Ectodermal cell (in vitro differentiated cells): Measurements from ENCODE around the gene CLN6.
"Not testable (repeated sequence)": the region's sequence is repeated elsewhere in the genome, so short reads cannot be mapped to it uniquely, and the experiment has no call there.

Experiments
- H3K27ac ChIP-seq: 2 replicates; pipeline ENCODE4 v1.7.0; 2013; ENCODE audit warnings: mild to moderate bottlenecking, low read depth, low read length; ENCODE audit not compliant: insufficient read depth, poor library complexity, severe bottlenecking
- H3K27me3 ChIP-seq: 2 replicates; pipeline ENCODE4 v1.7.0; 2013; ENCODE audit warnings: mild to moderate bottlenecking, low read length; ENCODE audit not compliant: insufficient read depth, control insufficient read depth, poor library complexity, severe bottlenecking
- H3K36me3 ChIP-seq: one replicate; pipeline ENCODE4 v1.7.0; 2013; ENCODE audit warnings: low read length; ENCODE audit not compliant: control insufficient read depth, insufficient read depth
- H3K4me1 ChIP-seq: one replicate; pipeline ENCODE4 v1.7.0; 2013; ENCODE audit warnings: low read length; ENCODE audit not compliant: control insufficient read depth, insufficient read depth
- H3K4me3 ChIP-seq: 2 replicates; pipeline ENCODE4 v1.7.0; 2013; ENCODE audit warnings: low read depth, low read length, control low read depth; ENCODE audit not compliant: insufficient read depth
- H3K9me3 ChIP-seq: 2 replicates; pipeline ENCODE4 v1.7.0; 2013; ENCODE audit warnings: mild to moderate bottlenecking, low read length, moderate library complexity; ENCODE audit not compliant: control insufficient read depth
- WGBS, 2 experiments: methylation state at CpG; one replicate each; pipeline ENCODE4 v1.1.7; 2013; ENCODE audit warnings: missing lambda C conversion rate in 2 of 2; 5-methylcytosine and 5-hydroxymethylcytosine counted together

The CLN6 gene

DNA sequence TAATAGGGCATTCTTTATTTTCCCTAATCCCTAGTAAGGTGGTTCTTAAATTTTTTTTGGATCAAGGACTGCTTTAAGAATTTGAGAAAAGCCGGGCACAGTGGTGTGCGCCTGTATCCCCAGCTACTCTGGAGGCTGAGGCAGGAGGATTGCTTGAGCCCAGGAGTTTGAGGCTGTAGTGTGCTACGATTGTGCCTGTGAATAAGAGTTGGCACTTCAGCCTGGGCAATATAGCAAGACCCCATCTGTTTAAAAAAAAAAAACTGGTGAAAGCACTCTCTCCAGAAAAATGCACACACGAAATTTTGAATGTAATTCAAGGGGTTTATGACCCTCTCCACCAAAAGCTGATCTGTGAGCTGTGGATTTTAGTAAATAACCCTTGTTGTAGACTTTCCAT, 56.4 kb downstream of the CLN6 start:
- Histone ChIP-seq H3K27ac (no peak overlapping the region), H3K36me3 (peaks cover 4% of the 10 kb centered on the region), H3K4me1 (no peaks in the 10 kb centered on the region), H3K27me3 (no peaks in the 10 kb centered on the region), H3K9me3 (no peaks in the 10 kb centered on the region), H3K4me3 (no peak overlapping the region)
- 92 to 97% methylated on average over 4 of the region's 4 CpGs for WGBS, 2 experiments

DNA sequence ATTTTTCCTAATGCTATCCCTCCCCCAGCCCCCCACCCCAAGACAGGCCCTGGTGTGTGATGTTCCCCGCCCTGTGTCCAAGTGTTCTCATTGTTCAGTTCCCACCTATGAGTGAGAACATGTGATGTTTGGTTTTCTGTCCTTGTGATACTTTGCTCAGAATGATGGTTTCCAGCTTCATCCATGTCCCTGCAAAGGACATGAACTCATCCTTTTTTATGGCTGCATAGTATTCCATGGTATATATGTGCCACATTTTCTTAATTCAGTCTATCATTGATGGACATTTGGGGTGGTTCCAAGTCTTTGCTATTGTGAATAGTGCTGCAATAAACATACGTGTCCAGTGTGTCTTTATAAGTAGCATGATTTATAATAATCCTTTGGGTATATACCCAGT, 57.5 kb downstream of the CLN6 start:
- not testable (repeated sequence) for H3K4me1 ChIP-seq, H3K27ac ChIP-seq, H3K27me3 ChIP-seq, H3K9me3 ChIP-seq, H3K36me3 ChIP-seq, H3K4me3 ChIP-seq
- WGBS, 2 experiments: 92 to 97% methylated on average over 2 of the region's 2 CpGs

DNA sequence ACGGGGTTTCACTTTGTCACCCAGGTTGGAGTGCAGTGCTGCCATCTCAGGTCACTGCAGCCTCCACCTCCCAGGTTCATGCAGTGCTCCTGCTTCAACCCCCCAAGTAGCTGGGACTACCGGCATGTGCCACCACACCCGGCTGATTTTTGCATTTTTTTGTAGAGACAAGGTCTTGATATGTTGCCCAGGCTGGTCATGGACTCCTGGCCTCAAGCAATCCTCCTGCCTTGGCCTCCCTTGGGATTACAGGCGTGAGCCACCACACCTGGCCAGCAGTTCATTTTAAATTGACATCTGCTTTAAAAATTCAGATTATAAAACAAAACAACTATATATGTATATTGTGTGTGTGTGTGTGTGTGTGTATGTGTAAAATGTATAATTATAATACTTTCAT, 62.7 kb downstream of the CLN6 start:
- WGBS, 2 experiments: 90 to 94% methylated on average over 4 of the region's 4 CpGs
- H3K27ac ChIP-seq: no peak overlapping the region
- H3K4me1 ChIP-seq: no peaks in the 10 kb centered on the region
- H3K27me3 ChIP-seq: no peaks in the 10 kb centered on the region
- no peaks in the 10 kb centered on the region for H3K9me3 ChIP-seq
- no peak overlapping the region for H3K4me3 ChIP-seq
- peaks cover 9% of the 10 kb centered on the region for H3K36me3 ChIP-seq

DNA sequence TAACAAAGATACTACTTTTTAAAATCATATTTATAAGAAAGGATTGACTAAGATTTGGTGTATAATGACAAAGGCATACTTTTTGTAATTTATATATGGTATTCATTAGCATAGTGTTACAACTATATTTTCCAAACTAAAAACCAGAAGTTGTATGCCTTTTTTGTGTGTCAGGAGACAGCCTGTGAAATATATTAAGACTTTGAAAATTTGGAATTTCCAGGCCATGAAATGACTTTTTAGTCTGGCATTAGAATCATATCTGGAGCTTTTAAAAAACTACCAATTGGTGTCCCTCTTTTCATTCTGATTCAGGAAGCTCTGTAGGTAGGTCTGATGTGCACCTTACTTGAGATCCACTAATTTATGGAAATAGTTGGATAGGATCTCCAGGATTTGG, 66.3 kb downstream of the CLN6 start:
- H3K27me3 ChIP-seq: no peaks in the 10 kb centered on the region
- no peaks in the 10 kb centered on the region for H3K4me1 ChIP-seq
- H3K4me3 ChIP-seq: no peak overlapping the region
- peaks cover 17% of the 10 kb centered on the region for H3K36me3 ChIP-seq
- no peaks in the 10 kb centered on the region for H3K9me3 ChIP-seq
- no peak overlapping the region for H3K27ac ChIP-seq

DNA sequence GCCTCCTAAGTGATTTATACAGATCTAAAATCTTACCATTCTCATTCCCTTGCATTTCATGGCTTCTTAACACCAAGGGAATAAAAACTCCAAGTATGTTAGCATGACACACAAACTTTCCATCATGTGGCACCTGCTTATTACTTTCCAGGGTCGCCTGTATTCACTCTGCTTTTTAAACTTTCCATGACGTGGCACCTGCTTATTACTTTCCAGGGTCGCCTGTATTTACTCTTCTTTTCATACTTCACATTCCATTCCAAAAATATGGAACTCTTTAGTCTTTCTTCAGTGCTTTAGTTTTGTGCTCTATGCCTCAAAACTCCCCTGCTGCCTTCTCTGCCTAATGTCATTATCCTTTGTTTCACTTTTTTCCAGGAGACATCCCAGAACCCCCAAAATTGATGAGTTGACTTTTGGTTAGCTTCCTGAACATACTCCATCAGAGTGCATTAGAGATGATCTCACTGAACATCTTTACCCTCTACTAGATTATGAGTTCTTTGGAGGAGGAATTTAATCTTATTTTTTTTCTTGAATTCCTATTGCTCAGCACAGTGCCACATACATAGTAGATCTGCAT, 71.4 kb downstream of the CLN6 start:
- Histone ChIP-seq H3K4me3 (no peak overlapping the region), H3K9me3 (no peaks in the 10 kb centered on the region), H3K27me3 (no peaks in the 10 kb centered on the region), H3K4me1 (no peaks in the 10 kb centered on the region), H3K36me3 (peaks cover 17% of the 10 kb centered on the region), H3K27ac (no peak overlapping the region)
- WGBS, 2 experiments: 89 to 90% methylated on average over 3 of the region's 3 CpGs

DNA sequence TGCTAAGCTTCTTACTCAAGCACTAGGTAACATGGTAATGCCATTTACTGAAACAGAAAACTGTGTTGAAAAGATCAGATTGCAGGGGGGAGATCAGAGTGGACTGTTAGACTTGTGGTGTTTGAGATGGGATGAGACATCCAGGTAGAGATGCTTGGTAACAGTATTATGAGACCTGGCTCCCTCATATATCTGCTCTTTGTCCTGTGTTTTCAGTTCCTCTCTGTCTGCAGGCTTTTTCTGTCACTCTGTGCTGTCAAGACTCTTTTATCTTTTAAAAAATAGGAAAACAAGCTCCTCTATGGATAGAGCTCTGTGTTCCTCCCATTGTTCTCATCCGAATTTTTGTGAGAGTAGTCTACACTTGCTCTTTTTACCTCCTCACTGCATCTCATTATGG, 72.5 kb downstream of the CLN6 start:
- Histone ChIP-seq H3K36me3 (peaks cover 12% of the 10 kb centered on the region), H3K9me3 (no peaks in the 10 kb centered on the region), H3K4me1 (no peaks in the 10 kb centered on the region), H3K27ac (no peak overlapping the region), H3K4me3 (no peak overlapping the region), H3K27me3 (no peaks in the 10 kb centered on the region)
- WGBS, 2 experiments: 65 to 83% methylated on average over 1 of the region's 1 CpG
